HG02852 (cell line): ENCODE measurements around the gene XXYLT1.
"Not testable (repeated sequence)": the region's sequence is repeated elsewhere in the genome, so short reads cannot be mapped to it uniquely, and the experiment has no call there.

Source experiments
- ATAC-seq: cut with Tn5 transposase; IDR thresholded peaks from one replicate; pipeline ENCODE4 v1.9.1; 2021; ENCODE audit warnings: mild to moderate bottlenecking, moderate library complexity; ENCODE audit not compliant: unreplicated experiment

Gene XXYLT1

DNA sequence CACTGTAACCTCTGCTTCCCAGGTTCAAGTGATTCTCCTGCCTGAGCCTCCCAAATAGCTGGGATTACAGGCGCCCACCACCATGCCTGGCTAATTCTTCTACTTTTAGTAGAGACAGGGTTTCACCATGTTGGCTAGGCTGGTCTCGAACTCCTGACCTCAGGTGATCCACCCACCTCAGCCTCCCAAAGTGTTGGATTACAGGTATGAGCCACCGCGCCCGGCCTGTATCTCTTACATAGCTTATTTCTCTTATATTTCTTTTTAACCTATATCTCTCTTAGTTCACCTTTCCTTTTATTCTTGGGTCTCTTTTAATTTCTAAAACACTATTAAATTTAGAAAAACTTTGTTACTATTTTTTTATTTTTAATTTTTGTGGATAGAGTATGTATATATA, 42.1 kb downstream of the XXYLT1 start:
- not testable (repeated sequence) for ATAC-seq

- ATAC-seq, result no peak
Observed at GRCh38 chr3:195227871-195228270, 43.1 kb downstream of the XXYLT1 start.

DNA sequence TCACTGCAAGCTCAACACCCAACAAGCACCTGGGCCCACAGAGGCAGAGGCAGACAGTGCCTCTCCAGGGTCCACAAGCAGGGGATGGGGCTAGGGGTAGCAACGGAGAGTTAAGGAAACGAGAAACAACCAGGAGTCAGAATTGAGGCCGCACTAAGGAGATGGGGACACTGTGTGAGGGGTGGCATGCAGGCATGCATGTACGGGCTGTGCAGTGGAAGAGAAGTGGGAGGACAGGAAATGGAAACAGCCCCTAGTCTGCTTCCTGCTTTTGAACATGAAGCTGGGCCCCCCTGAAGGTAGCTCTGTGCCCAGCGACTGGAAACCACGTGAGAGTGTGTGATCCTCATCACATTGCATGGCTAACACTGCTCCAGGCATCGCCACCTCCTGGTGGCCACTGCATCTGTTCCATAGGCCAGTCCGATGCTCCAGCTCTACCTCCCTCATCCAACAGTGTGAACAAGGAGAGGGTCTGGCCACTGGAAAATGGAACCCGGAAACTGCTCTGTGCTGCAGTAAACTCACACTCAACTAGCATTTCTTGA, 44.0 kb downstream of the XXYLT1 start:
- ATAC-seq, result no peak

DNA sequence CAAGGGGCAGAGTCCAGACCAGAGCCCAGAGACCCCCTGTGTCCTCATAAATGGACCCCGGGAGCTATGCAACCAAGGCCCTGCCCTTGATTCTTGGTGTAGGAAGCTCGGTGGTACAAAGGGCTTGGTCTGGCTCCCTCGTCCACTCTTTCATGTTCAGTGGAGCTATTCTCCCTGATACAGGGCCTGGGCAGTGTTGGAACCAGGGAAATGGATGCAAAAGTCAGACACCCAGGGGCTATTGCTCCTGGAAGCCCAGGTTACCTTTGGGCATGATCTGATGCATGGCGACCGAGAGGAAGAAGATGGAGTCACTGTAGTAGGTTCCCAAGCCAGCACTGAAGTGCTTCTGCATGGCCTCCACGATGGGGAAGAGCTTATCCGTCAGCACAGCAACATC, 44.5 kb downstream of the XXYLT1 start:
- ATAC-seq, result no peak

- ATAC-seq, result no peak
Observed at GRCh38 chr3:195224980-195225580, 45.9 kb downstream of the XXYLT1 start.

DNA sequence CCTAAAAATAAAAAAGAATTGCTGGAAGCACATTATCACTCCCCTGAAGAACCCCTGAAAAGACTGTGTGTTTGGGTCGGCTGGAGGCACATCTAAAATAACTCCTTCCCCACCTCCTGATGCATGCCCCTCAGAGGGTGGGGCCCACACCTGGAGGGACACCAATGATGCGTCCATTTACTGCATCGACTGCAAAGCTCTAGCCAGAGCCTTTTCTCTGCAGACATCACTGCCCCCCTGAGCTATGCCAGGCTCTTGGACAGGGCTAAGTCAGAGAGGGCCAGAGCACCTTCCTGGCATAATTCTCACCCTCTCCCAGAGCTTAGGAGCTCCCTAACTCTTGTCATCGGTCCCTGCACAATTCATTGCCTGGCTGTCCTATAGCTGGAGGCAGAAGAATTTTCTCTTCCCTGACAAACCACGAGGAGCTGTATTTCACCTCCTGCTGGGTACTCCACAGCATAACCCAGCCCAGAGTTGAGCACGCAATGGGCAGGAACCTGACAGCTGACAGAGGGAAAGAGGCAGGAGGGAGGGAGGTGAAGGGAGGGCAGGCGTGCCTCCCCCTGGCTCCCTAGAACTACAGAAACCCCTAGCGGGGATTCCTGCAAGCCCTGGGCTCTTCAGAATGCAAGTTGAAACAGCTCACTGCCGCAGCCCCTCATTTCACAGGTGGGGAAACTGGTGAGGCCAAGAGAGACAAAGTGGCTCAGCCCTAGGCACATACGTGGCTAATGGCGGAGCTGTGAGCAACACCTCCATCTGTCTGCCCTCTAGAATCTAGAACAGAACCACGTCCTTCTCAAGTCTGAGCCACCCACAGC, 46.6 kb downstream of the XXYLT1 start:
- no peak for ATAC-seq

DNA sequence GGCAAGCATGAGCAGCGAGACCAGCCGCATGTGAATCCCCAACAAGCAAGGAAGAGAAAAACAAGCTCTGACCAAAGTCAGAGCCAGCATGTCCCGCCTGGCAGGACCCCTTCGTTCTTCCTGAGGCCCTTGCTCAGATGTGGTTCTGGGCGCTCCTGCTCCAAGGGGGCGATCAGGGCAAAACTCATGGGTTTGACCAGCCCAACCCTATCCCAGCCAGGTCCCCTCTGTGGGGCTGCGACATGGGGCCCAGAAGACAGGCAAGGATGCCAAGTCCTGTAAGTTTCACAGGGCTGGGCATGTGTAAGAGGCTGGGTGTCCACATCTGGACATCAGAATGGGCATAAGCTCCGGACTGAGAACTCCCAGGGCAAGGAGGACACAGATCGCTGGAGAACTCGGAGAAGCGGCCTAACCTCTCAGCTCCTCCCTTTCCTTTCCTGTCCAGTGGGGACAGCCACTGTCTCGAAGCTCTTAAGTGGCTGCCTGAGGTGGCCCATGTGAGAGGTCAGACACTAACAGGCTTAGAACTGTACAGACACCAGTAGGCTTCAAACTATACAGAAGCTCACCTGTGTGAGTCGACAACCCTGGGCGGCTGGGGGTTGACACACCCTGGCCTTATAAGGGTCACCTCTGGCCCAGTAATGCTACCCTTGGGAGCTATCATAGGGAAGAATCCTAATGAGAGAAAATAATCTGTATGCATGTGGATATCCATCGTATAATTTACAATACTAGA, 48.9 kb downstream of the XXYLT1 start:
- no peak for ATAC-seq

DNA sequence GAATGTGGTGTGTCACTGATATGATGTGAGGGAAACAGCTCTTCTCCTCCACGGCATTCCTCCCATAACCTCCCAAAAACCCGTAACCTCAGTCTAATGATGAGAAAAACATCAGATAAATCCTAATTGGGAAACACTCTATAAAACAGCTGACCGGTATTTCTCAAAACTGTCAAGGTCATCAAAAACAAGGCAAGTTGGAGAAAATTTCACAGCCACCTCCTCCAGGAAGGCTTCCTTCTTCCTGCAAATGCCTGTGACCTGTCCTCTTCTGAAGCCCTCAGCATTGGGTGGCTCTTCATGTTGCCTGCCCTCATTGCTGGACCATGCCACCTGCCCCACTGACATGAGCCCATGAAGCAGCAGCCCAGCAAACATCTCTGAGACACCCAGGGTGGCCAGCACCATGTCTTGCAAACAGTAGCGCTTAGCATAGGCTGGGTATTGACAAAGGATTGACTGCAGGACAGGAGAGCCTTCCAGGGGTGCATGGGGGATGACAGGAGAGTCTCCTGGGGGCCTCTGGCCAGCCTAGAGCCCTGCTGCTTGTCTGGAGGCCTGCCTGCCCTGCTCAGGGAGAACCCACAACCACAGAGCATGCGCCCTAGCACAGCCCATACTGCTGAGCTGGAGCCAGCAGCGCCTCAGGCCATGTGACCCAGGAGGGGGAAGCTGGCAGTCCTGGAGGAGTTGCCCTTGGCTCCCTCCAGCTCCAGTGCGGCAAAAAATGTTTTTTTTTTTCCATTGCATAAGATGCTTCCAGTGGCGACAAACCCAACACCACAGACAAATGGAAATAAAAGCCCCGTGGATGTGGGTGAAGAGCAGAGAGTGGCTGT, 49.7 kb downstream of the XXYLT1 start:
- no peak for ATAC-seq

DNA sequence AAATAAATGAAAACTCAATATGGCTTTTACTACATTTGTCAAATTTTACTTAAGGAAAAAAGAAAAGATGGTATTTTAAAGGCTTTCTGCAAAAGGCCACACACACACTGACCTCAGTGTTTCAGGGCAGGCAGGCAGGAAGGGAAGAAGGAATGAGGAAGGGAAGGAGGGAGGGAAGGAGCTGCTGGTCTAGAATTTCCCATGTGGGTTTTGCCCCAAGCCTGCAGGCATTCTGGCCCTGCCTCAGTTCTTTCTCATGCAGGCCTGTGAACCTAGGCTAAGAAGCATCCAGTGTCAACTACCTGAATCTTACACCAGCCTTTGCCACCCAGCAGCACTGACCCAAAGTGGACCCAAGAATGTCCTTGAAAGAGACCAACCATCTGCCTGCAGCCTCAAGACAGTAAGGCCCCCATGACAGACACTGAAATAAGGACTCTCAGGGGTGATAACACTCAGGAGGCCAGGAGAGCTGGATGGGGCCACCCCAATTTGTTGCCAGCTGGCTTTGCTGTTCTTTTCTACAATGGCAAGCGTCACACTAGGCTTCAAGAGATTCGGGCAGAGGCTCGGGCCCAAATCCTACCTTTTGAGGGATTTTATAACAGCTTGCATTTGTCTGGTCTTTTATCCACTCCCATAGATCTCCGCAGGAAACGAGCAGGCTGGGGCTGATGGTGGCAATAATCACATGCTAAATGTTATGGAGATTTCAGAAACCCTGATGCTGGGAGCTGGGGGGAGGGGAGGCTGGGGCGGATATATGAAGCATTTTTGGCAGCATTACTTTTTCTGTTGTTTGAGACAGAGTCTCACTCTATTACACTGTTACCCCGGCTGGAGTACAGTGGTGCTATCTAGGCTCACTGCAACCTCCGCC, 51.4 kb downstream of the XXYLT1 start:
- ATAC-seq, result no peak

GRCh38 chr3:195218331-195218730, 52.6 kb downstream of the XXYLT1 start:
- not testable (repeated sequence) for ATAC-seq

DNA sequence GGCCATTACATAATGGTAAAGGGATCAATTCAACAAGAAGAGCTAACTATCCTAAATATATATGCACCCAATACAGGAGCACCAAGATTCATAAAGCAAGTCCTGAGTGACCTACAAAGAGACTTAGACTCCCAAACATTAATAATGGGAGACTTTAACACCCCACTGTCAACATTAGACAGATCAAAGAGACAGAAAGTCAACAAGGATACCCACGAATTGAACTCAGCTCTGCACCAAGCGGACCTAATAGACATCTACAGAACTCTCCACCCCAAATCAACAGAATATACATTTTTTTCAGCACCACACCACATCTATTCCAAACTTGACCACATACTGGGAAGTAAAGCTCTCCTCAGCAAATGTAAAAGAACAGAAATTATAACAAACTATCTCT, 55.4 kb downstream of the XXYLT1 start:
- not testable (repeated sequence) for ATAC-seq

DNA sequence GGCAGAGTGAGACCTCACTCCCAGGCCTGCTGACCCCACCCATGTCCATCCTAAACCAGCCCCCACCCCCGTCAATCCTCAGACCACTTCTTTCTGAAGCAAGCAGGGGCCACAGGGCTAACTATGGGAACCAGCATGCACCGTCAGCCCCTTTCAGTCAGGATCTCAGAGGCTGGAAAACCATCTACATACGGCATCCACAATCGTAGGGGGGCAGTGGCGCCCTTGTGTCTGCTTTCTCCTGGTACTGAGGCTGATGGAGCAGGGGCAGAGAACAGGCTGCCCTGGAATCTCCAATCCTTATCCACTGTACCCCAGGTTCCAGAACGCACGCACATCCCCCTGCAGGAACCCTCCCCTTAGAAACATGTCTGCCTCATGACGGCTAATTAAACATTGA, 56.6 kb downstream of the XXYLT1 start:
- no peak for ATAC-seq

DNA sequence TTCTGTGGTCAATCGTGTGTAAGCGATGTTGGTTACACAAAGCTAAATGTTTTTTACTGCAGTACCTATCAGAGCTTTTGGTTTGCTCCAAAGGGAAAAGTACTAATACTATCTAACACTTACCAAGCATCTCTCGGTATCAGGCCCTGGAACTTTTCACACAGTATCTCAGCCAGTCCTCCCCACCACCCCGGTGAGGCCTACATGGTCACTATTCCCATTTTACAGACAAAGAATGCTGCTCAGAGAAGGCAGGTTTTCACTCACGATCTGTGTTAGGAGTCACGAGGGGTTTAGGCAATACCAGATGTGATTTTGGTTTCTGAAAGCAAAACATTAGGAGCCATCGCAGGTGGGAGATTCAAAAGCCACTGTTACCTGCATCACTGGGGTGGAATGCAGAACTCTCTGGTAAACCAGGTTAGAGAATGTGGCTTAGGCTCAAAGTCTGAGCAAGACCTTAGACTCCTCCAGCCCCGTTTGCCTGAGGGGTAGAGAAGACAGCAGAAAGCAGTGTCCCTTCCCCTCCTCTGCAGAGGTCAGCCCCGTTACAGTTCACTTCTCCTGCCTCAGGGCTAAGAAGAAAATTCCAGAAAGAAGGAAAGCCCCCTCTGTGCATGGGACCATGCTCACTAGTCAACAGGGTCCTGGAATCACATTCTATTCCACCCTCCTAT, 57.2 kb downstream of the XXYLT1 start:
- no peak for ATAC-seq

GRCh38 chr3:195212749-195213375, 58.1 kb downstream of the XXYLT1 start:
- no peak for ATAC-seq

GRCh38 chr3:195212033-195212748, 58.8 kb downstream of the XXYLT1 start:
- no peak for ATAC-seq

DNA sequence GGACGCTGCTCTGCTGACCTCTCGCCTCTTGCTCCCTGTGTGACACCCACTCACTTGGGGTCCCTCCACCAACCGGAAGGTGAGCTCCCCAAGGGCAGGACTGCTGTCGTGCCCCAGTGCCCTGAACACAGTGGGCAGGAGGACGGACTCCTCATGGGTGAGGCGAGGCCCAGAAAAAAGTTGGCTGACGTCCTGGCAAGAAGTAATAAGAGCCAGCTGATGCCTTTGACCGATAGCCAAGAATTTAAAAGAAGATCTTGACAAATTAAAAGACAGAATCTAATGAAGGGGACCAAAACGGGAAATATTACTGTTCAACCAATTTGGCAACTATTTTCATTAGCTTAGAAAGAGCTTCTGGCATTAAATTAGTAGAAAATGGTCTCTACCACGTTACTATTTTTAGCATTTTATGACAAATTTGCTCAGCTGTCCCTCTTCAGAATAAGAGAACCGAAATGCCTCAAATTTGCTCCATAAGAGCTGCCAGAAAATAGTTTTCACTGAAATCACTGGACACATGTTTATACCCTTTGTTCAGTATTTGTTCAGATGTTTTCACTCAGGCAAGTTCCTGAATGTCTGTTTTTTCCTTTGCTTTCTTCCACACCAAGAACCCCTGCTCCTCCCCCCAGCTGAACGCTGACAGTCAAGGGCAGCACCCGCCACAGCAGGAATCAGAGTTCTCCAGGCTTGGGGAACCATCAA, 60.5 kb downstream of the XXYLT1 start:
- ATAC-seq, result no peak

DNA sequence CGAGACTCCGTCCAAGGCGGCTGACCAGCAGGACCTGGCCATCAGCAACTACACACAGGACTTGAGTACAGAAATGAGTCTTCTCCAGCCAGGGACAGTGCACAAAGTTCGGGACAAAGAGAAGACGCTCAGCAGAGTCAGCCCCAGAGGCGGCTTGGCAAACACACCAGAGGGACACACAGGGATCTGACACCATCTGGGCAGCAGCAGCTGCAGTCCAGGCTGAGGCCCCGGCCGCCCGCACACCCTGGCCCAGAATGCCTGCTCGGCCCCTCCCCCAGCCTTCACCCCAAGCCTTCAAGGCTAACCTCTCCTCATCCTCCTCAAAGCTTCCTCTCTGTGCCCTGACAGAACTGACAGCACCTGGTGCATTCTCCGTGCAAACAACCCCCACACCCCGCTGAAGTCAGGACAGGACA, 61.1 kb downstream of the XXYLT1 start:
- no peak for ATAC-seq
